Stimulated activated CD8-positive, alpha-beta memory T cell treated with anti-CD3 and anti-CD28 coated beads, Interleukin-12 subunit alpha, Interleukin-12 subunit beta, amount 100 ng/mL, for 1 hour (primary cell): ENCODE data around the gene TSSK2.

Source experiments
- DNase-seq: peaks from one replicate; pipeline ENCODE4 v3.0.0-alpha.2; 2020; ENCODE audit warnings: low read depth

Gene TSSK2

DNA sequence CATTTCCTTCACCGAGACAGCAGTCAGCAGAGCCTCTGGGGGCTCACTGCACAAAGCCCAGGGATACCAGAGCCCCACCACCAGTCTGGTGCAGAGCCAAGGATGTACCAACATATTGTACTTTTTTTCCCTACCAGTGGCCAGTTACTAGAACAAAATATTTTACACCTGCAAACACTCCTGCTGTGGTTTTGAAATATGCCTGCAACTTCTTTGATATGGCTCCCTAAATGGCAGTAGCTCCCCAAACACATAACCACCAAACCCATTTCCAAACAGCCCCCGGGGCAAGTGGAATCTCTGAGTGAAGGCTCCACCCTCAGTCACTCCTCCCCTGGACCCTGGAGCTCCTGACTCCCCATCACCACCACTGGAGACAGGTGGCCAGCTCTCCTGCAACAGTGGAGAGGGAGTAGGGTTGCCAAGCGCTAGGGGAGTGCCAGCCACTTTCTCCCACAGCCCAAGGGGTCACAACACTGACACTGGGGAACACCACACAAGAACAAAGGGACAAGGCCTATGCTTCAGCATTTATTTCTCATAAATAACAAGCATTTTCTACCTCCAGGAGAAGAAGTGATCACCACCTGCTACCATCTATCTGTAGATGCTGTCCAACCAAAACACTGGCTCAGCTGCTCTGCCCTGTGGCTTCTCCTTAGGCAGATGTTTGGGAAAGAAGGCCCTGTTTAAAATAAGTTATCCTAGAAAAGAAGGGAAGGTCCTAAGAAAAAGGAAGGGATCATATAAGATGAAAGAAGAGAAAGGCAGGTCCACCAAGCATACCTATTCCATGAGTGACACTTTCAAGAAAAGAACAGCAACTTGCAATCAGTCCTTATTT is 24.0 kb upstream of the TSSK2 start:
- DNase-seq = no peak

DNA sequence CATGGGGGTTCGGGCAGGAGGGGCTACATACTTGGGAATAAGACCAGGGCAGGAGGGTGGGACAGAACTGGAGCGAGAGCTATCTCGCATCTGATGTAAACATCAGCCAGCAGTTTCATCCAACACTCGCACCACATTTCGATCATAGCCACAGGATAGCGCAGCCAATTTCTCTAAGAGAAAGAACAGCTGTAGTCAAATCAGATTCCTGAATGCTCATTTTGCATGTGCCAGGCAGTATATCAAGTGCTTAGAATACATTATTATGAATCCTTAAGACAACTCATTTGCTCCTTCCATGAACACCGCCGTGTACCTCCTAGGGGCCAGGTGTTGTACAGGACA is 23.4 kb upstream of the TSSK2 start:
- no peak for DNase-seq

DNA sequence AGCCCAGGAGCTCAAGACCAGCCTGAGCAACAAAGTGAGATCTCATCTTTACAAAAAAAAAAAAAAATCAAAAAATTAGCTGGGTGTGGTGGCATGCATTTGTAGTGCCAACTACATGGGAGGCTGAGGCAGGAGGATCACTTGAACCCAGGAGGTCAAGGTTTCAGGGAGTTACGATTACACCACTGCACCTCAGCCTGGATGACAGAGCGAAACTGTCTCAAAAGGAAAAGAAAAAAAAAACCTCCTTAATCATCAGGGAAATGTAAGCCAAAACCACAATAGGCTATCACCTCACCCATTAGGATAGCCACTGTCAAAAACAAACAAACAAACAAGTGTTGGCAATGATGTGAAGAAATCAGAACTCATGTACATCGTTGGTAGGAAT is 22.3 kb upstream of the TSSK2 start:
- no peak for DNase-seq

DNA sequence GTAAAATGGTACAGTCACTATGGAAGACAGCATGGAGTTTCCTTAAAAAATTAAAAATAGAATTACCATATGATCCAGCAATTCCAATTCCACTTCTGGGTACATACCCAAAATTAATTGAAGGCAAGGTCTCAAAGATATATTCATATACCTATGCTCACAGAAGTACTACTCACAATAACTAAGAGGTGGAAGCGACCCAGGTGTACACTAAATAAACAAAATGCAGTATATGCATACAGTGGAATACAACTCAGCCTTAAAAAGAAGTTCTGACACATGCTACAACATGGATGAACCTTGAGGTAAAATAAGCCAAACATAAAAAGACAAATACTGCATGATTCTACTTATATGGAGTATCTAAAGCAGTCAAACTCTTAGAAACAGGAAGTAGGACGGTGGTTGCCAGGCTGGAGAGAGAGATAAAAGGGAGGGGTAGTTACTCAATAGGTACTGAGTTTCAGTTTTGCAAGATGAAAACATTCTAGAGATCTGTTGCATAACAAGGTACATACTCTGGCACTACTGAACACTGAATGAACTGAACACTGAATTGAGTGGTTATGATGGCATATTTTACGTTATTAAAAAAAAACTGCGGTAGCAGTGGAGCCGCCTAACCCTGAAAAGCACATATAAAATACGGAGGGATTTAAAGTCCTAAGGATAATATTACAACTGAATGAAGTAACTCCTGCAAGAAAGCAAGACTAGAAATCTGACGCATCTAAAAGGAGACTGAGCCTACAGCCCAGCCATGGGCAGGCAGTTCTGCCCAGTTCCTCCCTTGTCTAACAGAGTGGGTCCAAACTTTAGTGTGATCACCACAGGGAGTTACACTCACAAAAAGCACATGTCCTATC is 21.7 kb upstream of the TSSK2 start:
- peak; percentile 30 for DNase-seq

DNA sequence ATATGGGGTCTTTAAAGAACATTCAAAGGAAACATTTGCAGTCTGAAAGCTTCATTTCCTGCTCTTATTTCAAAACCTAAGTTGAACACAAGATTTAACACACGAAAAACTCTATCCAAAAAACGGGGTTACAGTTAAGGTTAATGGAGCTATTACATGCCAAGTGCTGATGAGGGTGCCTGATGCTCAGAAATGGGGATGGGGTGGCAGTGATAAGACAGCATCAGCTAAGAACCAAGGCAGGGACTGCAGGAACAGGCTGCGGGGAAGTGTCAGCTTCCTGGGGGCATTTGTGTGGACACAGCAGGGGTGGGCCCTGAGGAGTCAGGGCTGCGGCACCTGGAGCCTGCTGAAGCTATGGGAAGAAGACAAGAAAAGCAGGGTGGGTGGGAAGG is 21.0 kb upstream of the TSSK2 start:
- no peak for DNase-seq

DNA sequence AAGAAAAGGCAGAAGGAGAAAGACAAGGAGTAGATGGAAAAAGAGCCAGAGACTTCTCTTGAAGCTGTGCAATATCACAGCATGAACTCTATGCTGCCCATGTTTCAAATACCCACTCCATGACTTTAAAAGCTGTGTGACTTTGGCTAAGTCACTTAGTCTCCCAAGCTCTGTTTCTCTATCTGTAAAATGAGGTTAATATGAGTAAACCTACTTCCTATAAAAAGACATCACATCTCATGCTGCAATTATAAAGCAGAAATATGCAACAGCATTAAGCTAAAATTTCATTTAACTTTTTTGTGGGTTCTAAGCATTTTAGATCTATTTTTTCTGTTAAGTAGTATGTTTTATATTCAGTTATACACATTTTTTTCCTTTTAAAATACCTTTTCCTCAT is 20.5 kb upstream of the TSSK2 start:
- no peak for DNase-seq

DNA sequence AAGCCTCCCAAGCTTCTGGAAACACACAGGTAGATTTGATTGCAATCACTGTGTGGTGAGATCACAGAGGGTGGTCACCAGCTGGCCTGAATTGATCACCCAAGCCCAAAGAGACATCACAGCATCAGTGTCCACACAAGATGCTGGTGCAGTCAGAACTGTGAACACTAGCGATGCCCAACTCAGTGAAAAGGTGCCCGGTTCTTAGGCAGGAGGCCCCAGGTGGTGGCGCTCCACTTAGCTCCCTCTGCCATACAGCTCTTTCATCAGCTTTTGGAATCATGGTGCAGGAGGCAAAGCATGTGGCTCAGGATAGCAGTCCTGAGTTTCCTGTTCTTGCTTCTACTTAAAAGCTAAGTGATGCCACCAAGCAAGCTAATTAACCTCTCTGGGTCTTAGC is 20.0 kb upstream of the TSSK2 start:
- DNase-seq = no peak

DNA sequence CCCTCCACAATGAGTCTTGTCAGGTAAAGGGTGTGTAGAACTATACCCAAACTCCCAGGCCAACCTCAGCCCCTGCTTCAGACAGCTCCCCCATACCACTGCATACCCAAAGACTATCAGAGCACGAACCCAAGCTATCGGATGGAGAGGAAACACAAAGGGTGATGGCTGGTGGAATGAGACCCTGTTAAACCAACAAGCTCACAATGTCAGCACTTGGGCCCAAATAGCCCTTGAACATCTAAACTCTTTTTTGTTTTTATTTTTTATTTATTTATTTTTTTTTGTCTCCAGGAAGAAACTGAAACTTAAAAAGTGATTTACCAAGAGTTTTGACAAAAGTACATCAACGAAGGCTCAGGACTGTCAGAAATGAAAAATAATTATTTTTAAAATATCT is 19.5 kb upstream of the TSSK2 start:
- no peak for DNase-seq

DNA sequence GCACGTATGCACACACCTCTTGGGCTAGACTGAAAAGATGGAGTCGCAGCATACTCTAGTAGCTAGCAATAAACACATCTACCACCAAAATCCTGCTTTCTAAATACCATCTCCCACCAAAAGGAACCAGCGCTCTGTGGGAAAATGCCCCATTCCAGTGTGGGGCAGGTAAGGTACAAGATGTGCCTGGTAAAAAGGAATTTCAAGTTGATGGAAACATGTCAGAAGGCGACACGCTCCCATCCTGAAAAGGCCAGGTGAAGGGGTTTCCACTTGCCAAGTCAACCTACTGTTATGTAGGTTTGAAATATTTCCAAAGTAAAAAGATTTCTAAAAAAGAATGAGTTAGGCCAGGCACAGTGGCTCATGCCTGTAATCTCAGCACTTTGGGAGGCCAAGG is 17.7 kb upstream of the TSSK2 start:
- no peak for DNase-seq

DNA sequence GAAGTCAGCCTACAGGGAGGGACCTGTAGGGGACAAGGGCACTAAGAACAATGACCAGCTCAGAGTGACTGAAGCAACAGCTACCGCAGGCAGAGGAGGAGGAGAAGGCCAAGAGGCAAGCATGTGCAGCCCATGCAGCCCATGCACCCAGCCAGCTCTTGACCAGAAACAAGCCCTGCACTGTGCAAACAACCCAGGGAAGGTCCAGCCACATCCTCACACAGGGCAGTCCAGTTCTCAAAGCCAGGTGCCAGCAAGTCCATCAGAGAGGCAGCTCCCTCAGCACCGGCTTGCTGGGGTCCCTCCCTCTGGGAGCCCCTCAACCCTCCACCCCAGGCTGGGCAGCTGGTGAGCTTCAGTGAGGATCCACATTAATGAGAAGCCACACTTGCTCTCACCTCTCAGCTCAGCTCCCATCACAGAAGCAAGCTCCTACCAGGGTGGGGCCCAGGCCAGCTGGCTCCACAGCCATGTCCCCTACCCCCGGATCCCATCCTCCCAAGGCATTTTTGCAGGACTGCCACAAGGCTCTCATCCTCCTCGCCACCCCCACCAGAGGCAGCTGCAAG is 16.0 kb upstream of the TSSK2 start:
- DNase-seq = no peak

DNA sequence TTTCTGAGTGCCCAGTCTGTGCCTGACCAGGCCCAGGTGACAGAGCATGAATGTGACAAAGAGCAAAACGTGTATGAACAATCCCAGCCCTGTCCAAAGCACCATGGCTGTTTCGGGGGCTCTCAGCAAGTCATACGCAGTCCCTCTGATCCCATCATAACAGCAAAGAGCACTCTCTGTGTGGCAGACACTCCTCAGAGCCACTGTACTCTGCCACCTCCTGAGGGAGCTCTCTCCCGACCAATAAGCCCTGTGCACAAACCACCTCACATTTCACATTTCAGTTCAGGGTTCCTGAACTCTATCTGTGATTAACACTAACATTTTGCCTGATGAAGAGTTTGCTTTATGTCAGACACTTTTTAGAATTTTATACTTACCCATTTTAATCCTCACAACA is 15.5 kb upstream of the TSSK2 start:
- no peak for DNase-seq

DNA sequence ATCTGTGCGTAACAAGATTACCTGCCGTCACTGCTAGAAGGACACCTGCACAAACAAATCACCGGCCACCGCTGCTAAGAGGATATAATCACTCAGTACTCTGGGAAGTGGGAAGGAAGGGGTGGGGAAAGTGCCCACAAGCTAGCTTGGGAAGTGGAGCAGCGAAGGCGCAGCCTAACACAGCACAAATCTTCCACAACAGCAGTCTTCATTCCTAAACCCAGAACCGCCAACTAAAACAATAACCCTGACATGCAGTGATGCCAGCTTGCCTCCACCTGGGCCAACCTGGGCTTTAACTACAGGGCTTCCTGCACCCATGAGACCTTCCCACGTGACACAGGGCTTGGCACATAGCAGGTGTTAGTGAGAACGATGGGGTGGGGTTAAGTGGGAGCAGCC is 14.0 kb upstream of the TSSK2 start:
- DNase-seq = no peak

DNA sequence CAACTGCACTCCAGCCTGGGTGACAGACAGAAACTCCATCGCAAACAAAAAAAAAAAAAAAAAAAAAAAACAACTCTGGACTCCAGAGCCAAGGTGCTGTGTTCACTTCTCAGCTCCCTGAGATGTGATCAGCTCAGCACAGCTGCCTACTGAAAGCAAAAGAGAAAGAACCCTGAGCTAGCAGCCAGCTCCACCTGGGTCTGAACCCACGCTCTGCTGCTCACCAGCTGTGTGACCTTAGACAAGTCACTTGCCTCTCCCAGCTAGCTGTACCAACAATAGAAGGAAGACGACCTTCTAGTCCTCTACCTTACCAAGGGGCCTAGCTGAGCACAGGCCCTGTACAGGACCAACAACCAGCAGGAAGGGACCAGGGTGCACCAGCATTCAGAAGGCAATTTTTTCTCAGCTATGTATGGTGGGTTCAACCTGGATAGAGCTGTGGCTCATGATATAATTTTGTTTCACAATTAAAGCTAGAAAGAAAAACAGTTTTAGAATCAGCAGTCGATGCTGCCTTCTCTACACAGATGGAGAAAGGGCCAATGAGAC is 12.7 kb upstream of the TSSK2 start:
- no peak for DNase-seq

DNA sequence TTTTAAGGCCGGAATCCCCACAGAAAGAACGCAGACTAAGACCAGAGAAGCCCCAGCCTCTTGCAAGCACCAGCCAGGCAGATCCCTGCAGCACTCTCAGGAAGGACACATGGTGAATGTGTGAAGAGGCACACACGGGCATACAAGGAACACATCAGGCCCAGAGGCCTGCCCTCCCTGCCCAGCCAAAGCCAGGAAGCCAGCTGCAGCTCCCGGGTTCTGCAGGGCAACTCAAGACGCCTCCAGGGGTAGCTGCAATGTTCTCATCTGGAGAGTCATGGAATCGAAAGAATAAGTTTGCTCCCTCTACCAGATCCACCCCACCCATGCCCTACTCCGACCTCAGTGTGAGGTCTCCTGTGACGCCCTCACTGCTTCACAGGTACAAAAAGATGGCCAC is 11.2 kb upstream of the TSSK2 start:
- no peak for DNase-seq

DNA sequence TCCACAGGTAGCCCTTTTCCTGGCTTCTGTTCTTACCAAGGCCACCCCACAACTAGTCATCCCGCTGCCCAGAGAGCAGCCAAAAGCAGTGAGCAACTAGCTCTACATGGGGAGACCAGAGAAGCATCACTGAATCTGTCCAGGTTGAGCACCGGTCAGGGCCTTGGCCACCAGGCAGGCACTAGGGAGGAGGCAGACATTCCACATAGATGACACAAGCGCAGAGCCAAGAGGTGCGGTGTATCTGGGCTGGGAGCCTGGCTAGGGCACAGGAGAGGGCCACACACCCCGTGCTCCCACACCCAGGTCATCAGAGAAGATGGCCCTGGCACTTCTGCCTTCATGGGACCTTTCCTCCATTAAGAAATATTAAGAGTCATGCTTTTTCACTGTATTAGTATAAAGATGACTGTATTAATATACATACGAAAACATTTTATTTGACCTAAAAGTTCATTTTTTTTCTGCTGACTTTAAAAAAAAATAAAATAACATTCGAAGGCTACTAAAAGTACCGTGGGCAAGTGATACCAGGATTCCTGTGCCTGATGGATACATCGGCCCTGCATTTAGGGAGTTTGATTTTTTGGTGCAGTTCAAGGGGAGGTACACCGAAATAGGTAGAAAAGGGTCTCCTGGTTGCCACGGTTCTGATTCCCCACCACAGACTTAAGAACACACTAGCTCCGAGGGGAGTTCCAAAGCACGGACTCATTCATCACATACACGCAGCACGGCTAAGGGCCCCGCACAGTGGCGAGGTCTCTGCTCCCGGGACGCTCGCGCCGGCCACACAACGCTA is 10.1 kb upstream of the TSSK2 start:
- DNase-seq = no peak

DNA sequence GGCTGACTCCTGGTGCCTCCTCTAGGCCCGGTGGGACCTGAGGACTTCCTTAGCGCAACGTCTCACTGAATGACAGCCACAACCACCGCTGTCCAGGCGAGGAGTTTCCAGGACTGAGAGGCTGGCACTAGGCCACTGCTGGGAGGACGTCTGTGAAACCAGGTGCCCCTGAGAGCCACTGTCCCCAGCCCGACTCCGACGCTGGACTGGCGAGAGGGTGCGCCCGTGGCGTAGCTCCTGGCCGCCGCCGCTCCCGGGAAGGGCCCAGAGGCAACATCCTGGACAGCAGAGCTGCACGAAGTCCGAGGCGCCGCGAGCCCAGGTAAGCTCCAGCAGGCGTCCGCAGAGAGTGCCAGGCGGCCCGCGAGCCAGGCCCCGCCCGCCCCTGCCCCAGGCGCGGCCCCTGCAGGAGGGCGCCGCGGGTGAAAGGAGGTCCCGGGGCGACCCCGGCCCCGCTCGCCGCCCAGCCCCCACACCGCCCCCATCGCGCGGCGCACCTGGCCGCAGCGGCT is 9.4 kb upstream of the TSSK2 start:
- DNase-seq = no peak

DNA sequence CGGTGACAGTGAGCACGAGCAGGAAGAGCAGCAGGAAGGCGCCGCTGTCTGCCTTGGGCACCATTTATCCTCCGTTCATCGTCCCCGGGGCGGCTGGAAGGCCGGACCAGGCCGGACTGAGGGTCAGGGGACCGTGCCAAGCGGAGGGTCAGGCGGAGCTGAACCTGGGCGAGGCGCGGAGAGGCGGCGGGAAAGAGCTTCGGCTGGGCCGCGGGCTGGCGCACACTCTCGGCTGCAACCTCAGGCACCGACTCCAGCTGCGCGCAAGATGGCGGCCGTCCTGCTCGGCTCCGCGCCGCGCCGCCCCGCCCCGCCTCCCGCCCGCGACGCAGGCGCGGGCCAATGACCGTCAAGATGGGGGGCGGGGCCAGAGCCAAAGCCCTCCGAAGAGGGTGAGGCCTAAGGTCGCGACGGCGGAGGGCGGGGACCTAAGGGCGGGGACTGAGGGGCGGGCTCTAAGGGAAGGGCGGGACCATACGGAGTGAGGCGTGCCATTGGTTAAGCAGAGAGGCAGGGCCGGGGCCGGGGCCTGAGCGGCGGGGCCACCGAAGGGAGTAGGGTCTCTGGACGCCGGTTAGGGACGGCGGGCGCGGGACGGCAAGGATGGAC is 8.9 kb upstream of the TSSK2 start, which contains the start of gene DGCR2:
Gene DGCR2 (minus strand): TSS at position 270 of the 609 bp plus-strand sequence. CDS start 206 bp downstream, at position 64.
- DNase-seq = peak; percentile 94

DNA sequence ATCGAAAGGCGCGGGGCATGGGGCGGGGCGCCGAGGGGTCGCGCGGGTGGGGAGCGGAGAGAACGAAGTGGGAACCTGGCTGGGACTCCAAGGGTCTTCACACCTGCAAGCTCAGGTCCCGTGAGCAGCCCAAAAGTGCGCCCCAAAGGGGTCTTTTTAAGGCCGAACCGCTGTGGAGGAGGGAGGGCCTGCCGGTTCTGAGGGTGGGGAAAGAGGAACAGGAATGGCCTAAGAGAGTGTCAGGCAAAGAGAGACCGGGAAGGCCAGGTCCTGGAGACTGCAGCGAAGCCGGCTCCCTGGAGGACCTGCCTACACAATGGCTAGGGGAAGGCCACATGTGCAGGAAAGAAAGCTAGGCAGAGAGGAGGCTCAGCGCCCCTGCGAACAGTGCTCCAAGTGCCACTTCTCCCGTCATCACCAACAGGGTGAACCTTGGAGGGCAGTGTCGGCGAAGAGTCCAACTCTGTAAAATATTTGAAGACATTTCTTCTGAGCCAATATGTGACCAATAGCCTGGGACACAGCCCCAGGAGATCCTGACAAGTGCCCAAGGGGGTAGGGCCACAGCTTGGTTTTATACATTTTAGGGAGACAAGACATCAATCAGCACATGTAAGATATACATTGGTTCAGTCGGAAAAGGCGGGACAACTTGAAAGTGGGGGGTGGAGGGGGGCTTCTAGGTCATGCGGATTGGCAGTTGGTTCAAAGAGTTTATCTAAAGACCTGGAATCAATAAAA is 8.2 kb upstream of the TSSK2 start:
- DNase-seq = no peak

DNA sequence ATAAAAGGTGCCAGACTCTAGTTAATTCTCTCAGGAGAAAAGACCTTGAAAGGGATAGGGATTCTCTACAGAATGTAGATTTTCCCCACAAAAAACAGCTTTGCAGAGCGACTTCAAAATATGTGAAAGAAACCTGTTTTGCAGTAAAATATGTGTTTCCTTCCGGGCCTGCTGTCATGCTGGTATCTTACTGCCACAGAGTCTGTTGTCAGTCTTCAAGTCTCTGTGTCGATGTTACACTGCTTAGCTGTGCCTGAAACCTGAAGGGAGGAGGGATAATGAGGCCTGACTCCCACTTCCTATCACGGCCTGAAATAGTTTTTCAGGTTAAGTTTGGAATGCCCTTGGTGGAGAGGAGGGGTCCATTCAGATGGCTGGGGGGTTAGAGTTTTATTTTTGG is 7.2 kb upstream of the TSSK2 start:
- DNase-seq = no peak

DNA sequence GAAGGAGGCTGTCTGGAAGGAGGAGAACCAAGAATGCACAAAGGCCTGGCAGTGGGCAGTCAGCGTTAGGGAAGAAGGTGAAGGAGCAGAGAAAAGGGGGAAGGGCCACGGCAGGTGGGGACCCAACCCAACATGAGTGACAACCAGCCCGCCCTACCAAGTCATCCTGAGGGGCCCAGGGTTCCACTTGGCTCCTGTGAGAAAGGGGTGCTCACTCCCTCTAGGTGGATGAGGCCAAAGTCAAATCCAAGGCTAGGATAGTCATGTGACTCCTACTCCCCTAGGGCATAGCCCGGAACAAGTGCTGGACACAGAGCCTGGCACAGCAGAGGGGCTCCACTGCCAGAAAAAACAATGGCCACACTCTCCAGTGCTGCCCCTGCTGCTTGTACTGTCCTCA is 6.7 kb upstream of the TSSK2 start:
- DNase-seq = no peak

DNA sequence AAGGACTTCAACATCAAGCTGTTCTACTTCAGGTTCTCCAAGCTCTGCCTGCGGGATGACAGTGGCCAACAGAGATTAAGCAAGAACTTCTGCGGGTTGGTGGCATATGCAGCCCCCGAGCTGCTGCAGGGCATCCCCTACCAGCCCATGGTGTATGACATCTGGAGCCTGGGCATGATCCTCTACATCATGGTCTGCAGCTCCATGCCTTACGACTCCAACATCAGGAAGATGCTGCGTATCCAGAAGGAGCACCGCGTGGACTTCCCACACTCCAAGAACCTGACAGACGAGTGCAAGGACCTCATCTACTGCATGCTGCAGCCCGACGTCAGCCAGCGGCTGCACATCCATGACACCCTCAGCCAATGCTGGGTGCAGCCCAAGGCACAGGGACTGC is 6.1 kb upstream of the TSSK2 start:
- DNase-seq = no peak
